ENCODE results near the gene TOMM70. TPM values are rescaled to one million over a fixed set of nuclear protein-coding genes. Genes with fewer than 3 reads are reported as not detected.
A peak's percentile ranks its signal among the peaks of the same experiment; 100 is the strongest.
"Not testable (repeated sequence)": the region's sequence is repeated elsewhere in the genome, so short reads cannot be mapped to it uniquely, and the experiment has no call there.

TOMM70 gene
- total RNA-seq (2014; rRNA removed; shearing (Covaris generic)) = 63.0 and 68.7 TPM in 2 replicates
- 39.5 and 47.0 TPM in 2 replicates for polyA plus RNA-seq (2014; cell fraction: nucleus; rRNA removed)

DNA sequence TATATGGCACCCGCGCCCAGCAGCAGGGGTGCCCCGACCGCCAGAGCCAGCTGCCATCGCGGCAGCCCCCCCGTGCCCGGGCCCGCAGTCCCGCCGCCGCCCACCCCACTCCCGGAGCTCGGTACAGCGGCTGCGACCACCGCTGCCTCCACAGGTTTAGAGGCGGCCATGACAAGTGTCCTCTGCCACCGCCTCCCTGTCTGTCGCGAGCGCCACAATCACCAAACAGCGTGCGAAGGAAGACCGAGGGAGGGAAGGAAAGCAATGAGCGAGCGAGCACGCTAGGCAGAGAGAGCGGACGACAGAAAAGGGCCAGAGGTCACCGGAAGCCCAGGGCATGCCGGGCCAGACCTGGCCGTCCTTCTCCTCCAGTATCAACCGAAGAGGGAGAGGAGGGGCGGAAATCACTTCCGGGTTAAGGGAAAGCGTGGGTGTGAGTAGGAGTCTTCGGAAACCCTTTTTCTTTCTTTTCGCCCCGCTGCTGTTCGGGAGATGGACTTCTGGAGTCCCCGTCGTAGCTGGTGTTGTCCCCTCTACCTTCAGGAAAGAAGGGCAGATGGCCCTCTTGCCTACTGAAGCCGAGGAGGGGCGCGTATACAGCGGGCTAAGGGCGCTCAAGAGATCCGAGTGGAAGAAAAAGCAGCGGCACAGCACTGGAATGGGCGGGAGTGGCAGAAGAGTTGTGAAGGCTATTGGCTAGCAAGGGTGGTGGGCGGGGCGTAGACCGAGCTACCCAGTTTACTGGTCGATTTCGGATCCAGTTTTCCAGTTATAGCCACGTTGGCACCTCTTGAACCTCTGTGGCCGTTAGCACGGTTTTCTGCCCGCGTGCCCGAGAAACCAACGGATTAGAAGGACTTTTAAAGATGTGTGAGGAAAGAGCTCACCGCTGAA is at the start of gene TOMM70, which contains the start of gene LNP1:
Gene TOMM70, minus strand, starts transcription at position 310 of the 894 bp plus-strand sequence. Its CDS starts 140 bp downstream, at position 170.
Gene LNP1, plus strand, starts transcription at position 760 of the 894 bp plus-strand sequence. CDS start 28,191 bp downstream, outside the sequence.
- peak; percentile 95 for DNase-seq (ENCODE audit: extremely low read depth, low read depth)

DNA sequence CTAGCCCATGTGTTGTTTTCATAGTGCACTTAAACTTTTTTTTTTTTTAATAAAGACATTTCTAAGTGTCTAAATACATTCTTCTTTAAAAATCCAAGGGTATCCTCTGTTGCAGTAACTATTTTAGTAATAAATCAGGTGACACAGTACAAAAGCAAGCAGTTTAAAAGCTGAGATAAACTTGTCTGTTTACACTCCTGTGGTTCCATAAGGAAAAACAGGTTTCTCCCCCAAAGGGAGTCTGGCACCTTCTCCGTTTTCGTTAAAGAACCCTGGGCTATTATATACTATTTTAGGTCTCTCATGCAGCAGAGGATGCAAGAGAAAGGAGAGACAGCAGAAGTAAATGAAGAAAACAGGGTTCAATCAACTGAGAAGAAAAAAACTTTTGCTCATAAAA is 48.3 kb upstream of the TOMM70 start:
- no peak for DNase-seq (ENCODE audit: extremely low read depth, low read depth)

DNA sequence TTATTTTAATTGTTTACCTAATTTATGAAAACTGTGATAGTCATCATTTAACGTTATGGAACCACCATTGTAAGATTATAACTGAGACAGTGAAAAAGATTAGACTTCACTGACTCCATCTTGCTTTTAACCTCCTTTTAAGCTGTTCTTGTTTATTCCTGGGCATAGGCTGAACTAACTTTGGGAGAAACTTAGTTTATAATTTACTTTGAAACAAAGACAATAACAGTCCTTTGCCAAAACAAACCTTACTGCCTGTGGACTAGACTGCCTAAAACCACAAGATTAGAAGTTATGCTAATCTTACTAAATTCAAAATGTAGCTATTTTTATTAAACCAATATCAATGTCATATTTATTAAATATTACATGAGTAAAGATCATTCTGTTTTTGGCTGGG is 47.2 kb upstream of the TOMM70 start:
- no peak for DNase-seq (ENCODE audit: extremely low read depth, low read depth)

DNA sequence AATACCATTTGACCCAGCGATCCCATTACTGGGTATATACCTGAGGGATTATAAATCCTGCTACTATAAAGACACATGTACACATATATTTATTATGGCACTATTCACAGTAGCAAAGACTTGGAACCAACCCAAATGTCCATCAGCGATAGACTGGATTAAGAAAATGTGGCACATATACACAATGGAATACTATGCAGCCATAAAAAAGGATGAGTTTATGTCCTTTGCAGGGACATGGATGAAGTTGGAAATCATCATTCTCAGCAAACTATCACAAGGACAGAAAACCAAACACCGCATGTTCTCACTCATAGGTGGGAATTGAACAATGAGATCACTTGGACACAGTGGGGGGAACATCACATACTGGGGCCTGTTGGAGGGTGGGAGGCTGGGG is 46.2 kb upstream of the TOMM70 start:
- DNase-seq (ENCODE audit: extremely low read depth, low read depth) = not testable (repeated sequence)

DNA sequence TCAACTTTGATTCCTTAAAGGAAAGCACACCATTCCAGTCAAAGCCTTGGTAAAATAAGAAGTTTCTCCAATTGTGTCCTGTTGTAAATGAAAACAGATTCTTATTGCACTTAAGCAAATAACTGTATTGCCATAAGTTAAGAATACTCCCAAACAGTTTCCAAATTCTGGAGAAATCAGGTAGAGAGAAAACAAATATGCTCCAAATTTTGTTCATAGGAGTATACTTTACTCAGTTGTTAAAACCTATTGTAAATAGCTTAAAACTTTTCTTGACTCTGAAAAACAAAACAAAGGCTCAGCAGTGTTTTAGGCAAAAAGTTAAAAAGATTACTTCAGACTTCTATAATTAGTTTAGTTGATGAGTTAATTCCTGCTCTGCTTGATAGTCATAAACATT is 42.8 kb upstream of the TOMM70 start:
- DNase-seq (ENCODE audit: extremely low read depth, low read depth) = no peak

DNA sequence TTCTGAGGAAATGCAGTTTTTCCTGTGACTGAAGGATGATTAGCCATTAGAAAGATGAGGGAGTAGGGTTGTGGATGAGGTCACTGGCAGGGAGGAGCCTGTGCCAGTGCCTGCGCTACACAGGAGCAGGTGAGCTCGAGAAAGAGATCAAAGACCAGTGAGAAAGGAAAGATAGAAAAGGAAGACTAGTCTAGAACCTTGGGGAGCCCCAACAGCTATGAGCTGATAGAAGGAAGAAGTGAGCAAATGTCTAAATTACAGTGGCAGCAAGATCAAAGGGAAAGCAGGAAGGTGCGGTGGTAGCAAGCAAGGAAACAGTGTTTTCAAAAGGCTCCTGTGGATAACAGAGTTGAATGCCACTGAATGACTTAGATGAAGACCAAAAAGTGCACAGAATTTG is 40.0 kb upstream of the TOMM70 start:
- DNase-seq (ENCODE audit: extremely low read depth, low read depth) = no peak

DNA sequence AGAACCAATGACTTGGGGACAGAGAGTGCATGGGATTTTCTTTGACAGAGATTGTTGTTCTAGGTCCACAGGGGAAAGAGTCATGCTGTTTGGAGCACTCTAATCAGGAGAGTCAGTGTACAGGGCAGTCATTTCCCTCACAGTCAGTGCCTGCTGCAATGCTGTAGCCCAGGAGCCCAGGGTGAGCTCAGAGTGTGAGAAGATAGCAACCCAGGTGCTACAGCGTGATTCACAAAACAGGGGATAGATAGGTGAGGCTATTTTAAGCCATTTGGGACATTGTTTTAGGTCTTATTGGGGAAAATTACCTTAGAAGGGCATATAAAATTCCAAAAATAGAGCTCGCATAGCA is 37.7 kb upstream of the TOMM70 start:
- DNase-seq (ENCODE audit: extremely low read depth, low read depth) = no peak

DNA sequence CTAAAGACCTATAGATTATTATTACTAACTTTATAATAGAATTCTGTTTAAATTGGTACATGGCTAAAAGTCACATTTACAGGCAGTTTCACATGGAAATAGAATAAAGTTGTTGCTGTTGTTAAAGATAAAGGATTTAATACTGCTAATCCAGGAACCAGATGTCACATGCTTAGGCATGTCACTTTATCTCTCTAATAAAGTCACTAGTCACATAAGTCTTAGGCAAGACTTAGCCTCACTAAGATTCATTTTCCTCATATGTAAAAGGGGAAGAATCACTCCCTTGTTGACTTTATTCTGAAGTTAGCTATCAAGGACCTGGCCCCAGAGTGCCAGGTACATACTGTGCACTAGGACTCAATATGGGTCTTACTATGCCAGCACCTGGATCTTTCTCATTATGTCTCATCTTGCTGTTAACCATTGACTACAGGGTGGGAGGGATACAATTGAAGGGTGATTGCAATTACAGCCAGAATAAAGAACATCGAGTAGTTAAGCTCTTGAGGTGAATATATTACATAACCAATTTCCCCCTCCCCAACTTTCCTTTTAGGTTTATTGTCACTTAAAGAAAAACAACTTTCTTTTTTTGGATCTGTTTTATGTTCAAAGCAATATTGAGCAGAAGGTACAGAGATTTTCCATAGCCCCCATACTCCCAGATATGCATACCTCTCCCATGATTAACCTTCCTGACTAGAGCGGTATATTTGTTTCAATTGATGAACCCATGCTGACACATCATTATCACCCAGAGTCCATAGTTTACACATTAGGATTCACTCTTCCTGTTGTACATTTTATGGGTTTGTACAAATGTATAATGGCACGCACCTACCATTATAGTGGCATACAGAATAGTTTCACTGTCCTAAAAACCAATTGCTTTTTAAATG is 37.1 kb upstream of the TOMM70 start:
- DNase-seq (ENCODE audit: extremely low read depth, low read depth) = no peak

DNA sequence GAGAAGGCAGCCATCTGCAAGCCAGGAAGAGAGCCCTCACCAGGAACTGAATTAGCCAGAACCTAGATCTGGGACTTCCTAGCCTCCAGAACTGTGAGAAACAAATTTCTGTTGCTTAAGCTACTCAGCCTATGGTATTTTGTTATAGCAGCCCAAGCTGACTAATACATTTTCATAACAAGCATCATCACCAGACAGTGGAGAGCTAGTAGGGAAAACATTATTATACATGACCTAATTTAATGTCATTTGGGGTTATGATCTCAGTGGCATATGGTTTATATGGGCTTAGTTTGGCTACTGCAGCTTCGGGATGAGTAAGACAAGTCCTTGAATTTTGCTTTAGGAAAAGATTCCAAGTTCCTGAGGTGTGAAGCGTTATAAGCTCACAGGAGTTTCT is 36.1 kb upstream of the TOMM70 start:
- DNase-seq (ENCODE audit: extremely low read depth, low read depth) = no peak

DNA sequence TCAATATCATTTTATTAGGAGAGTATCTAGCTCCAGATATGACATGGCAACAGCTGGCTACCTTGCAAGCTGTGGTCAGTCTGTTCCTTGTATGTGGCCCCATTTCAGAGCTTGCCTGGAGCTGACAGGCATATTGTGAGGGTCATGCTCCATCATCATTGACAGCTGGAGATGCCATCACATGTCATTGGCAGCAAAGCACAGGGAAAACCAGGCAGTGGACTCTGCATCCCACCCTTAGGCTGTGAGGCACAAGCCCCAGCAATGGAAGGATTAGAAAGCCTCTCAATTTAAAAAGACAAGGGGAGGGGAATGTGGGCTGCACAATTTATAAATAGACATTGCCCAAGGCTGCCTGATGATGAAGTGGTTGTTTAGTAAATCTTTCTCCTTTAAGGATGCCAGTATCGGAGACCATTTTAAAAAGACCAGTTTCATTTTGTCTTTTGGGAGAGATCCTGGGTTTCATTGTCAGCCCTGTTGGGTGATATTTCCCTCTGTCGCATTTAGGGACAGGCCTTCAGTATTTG is 28.4 kb upstream of the TOMM70 start:
- DNase-seq (ENCODE audit: extremely low read depth, low read depth) = no peak

DNA sequence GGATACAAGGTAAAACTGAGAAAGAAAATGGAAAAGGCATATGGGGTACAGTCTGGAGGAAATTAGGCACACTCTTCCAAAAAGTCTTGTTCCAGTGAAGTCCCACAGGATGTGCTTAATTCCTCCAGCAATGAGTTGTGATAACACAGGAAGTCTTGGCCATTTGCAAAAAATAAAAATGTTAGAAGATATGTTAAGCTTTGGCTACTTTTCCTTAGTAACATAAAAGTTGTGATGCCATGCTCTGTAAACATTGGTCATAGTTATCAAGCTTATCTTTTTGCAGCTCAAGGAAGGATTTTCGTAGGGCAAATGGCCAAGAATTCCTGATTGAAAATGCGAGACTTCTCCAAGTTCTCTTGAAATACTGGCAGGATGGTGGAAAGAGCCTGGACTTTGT is 26.8 kb upstream of the TOMM70 start:
- no peak for DNase-seq (ENCODE audit: extremely low read depth, low read depth)

DNA sequence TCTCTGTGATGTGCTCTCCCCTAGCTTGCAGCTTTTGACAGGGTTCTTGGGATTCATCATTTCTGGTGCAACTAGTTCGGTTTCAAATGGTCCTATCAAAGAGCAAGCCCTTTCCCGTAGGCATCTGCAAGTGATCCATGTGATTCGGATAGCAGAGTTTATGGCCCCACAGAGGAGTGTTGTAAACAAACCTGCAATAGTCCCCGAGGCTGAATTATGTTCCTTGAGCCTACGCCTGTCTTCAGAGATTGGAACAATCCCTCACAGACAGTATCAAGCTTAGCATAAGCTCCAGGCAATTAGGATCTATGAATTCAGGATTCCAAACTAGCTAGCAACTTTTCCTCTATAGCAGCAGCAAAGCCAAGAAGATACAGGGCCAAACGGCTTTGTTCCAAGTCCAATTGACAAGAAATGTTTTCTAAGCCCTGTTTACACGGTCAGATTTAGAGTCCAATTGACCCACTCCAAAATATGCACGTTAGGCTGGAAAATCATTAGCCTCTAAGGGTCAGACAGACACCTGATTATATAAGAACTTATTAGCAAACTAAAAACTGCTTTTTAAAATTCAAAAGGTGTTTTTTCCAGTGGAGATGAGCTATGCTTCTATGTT is 25.3 kb upstream of the TOMM70 start:
- no peak for DNase-seq (ENCODE audit: extremely low read depth, low read depth)

DNA sequence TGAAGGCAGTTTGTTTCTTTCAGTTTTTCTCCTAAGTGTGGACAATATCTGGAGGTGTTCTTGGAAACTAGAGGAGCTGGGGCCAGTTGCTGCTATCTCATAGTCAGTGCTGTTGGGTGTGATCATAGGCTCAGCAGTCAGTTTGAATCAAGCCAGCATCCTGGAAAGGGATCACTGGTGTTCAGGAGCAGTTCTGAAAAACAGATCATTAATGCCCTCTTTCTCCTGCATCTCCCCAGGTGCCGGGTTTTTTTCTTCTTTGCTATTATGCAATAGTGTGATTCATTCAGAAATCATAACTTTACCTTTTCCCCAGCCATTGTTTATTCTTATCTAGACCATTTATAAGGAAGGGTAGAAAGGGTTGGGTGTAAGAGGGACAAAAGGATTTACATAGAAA is 24.4 kb upstream of the TOMM70 start:
- no peak for DNase-seq (ENCODE audit: extremely low read depth, low read depth)

DNA sequence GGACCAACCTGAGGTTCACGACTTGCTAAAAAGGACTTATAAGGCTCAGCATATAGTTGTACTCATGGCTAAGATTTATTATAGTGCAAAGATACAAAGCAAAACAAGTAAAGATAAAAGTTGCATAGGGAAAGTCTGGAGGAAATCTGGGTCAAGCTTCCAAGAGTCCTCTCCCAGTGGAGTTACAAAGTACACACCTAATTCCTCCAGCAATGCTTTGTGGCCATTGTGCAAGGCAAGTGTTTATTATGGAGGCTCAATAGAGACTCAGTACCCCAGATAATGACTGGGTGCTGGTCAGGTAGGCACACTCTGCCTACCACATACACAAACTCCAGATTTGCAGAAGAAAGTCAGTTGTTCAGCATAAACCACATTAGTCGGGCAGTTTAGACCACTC is 23.4 kb upstream of the TOMM70 start:
- DNase-seq (ENCODE audit: extremely low read depth, low read depth) = no peak

DNA sequence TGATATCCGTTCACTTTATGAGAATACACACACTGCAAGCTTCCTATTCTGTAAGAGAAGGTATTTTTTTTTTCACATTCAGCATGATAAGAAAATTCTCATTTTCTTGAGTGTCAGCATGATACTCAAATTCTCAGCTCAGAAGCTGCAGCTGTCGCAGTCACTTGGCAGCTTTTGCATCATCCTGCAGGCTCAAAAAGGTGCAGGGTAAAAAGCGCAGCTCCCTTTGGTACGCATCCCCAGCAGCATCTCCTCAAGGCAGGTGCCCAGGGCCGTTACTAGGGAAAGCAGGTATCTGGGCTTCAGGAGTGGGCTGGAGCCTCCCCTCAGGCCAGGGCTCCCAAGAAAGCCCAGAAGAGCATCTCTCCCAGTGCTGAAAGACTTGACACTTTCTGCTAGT is 22.7 kb upstream of the TOMM70 start:
- DNase-seq (ENCODE audit: extremely low read depth, low read depth) = no peak

DNA sequence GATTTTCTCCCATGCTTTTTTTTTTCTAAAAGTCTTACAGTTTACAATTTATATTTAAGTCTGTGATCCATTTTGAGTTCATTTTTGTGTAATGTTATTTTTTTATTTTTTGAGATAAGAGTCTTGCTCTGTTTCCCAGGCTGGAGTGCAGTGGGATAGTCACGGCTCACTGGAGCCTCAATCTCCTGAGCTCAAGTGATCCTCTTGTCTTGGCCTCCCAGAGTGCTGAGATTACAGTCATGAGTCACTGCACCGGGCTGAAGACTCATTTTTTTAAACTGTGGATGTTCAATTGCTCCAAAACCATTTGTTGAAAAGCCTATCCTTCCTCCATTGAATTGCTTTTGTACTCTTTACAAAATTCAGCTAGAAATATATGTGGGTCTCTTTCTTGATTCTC is 20.0 kb upstream of the TOMM70 start:
- no peak for DNase-seq (ENCODE audit: extremely low read depth, low read depth)

DNA sequence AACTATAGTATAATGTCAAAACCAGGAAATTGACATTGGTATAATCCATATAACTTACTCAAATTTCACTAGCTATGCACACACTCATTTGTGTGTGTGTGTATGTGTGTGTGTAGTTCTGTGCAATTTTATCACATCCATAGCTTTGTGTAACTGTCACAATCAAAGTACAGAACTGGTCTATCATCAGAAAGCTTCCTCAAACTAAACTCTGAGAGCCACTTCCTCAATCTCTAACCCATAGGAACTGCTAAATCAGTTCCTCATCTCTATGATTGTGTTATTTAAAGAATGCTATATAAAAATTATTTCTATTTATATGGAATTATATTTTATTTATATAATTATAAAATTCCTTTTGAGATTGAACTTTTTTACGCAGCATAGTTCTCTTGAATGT is 18.5 kb upstream of the TOMM70 start:
- no peak for DNase-seq (ENCODE audit: extremely low read depth, low read depth)

DNA sequence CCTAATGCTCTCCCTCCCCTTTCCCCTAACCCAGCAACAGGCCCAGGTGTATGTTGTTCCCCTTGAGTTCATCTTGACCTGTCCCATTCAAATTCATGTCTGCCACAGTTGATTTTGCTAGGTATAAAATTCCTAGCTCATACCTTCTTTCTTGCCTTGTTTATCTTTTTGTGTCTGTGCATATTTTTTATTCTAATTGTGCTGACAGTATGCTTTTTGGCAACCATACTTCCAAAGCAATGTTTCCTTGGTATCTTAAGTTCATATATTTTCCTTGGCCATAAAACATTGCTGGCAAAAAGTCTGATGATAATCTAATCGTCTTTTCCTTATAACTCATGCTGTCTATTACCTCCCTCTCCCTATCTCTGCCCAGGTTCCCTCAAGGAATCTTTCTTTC is 16.0 kb upstream of the TOMM70 start:
- no peak for DNase-seq (ENCODE audit: extremely low read depth, low read depth)

DNA sequence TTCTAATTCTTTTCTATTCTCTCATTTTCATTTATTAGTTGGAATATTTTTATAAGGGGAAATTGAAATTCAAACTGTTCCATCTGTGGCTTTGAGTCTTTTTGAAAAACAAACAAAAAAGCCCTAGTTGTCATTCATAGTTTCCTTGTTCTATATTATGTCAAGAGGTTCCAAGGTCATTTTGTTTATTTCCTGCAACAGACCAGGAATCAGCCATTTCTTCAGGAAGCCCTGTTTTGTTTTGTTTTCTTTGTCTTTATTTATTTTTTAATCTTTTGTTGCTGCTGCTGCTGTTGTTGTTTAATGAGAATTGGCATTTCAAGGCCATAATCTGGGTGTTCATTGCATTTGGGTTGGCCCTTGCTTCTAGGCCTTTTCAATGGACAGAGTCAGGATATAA is 15.3 kb upstream of the TOMM70 start:
- no peak for DNase-seq (ENCODE audit: extremely low read depth, low read depth)

DNA sequence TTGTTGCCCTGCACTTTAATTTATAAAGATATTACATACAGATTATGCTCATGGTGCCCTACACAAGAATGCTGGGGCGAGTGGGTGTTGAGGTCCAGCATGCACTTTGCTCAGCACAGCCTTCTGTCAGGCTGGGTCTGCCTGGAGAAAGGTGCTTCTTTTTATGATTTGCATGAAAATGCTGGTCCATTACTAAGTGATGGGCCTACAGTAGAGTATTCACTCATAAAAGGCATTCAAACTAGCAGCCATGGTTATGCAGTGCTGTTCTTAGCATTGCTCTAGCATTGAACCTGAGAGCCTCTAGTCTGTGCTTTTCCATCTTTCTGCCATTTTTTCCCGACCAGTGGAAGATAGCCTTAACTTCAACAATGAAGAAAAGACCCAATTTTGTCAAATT is 12.7 kb upstream of the TOMM70 start:
- DNase-seq (ENCODE audit: extremely low read depth, low read depth) = no peak

Measured in NCI-H460 (cell line).